GM12872 (cell line): ENCODE measurements around the gene TXNDC2.

Experiments used
- CTCF ChIP-seq: IDR thresholded peaks from 3 replicates; pipeline ENCODE4 v1.5.1; 2011; ENCODE audit warnings: low read depth, mild to moderate bottlenecking, low read length, moderate library complexity; ENCODE audit not compliant: insufficient read depth

The TXNDC2 gene

GRCh38 chr18:9902832-9903231 is 17.1 kb downstream of the TXNDC2 start:
- TF ChIP-seq CTCF = no peak

- TF ChIP-seq CTCF = no peak
Measured at GRCh38 chr18:9905401-9905922, 19.7 kb downstream of the TXNDC2 start.

DNA sequence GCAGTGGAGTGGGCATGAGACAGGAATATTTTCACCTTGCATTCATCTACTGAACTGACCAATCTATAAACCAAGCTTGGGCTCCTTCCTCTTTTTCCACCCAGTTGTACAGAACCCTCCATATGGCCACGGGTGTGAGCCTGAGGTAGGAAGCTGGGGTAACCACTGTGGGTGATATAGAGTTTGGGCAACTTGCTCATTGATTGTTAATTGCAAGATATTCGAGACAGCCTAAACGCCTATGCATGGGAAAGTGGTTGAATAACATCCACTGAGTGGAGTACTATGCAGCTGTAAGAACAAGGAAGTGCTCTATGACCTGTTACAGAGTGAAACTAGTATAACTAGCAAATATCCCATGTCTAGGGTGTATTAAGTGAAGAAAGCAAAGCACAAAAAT is 20.7 kb downstream of the TXNDC2 start:
- TF ChIP-seq CTCF = no peak

DNA sequence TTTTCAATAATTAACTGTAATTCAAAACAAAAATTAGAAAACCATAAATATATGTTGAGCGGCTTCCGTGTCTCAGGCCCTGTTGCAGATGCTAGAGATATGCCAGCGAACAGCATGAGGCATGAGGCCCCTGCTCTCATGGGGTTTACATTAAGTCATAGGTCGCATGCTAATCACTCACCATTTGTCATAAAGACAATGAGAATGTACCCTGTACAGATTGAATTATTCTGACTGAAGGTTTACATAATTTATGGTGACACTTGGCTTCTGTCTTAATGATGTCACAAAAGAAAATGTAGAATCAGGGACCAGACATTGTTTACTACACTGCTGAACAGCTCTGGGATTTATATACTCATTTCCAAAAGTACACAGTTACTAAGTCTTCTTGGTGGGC is 22.1 kb downstream of the TXNDC2 start:
- TF ChIP-seq CTCF = no peak

GRCh38 chr18:9910071-9910470 is 24.3 kb downstream of the TXNDC2 start:
- no peak for TF ChIP-seq CTCF

DNA sequence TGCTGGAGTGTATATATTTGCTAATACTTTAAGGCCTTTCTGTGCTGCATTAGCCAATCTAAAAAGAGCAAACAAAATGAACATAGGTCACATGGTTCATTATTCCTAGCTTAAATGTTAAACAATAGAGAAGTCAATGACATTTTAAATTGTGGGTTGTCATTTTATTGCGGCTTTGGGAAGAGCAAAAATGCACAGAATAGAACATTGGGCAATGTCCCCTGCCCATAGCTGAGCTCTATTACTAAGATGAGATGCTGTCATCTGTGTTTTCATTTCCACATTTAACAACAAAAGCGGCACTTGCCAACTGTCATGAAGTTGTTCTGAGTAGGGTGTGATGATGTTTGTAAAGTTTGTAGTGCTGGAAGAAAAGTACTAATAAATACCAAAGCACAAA is 24.9 kb downstream of the TXNDC2 start:
- no peak for TF ChIP-seq CTCF

DNA sequence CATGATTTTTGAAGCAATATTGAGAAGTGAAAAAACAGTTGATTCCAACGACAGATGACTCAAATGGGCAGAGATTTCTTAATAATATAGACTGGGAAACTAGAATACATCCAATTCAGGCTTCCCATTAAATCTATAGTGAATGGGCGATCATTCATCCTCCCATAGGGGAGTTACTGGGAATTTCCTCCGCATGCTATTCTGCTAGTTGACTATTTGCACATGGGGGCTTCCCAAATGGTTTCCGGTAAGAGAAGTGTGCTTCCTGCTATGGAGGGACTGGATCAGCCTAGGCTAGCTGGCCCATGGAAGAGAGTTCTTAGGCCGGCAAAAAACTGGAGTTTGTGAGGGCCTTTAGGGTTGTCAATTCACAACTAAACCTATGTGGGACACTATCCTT is 25.5 kb downstream of the TXNDC2 start:
- no peak for TF ChIP-seq CTCF

- TF ChIP-seq CTCF = no peak
Measured at GRCh38 chr18:9913151-9913525, 27.4 kb downstream of the TXNDC2 start.
